Glutamatergic neuron (in vitro differentiated cells): Measurements from ENCODE around the gene WDFY4. TPM values are rescaled to one million over a fixed set of nuclear protein-coding genes. Genes with fewer than 3 reads are reported as not detected.

ENCODE experiments used
- DNase-seq: peaks from one replicate; pipeline ENCODE4 v3.0.0; 2022
- H3K27ac Mint-ChIP-seq: one replicate; pipeline ENCODE4 v1.8.0; 2020; ENCODE audit warnings: mild to moderate bottlenecking, mixed read lengths, inconsistent platforms; ENCODE audit not compliant: unreplicated experiment
- H3K27me3 Mint-ChIP-seq: one replicate; pipeline ENCODE4 v1.8.0; 2020; ENCODE audit warnings: mild to moderate bottlenecking, moderate library complexity, mixed read lengths, inconsistent platforms; ENCODE audit not compliant: unreplicated experiment
- H3K36me3 Mint-ChIP-seq: one replicate; pipeline ENCODE4 v1.8.0; 2020; ENCODE audit warnings: mild to moderate bottlenecking, mixed read lengths, inconsistent platforms; ENCODE audit not compliant: unreplicated experiment
- H3K4me1 Mint-ChIP-seq: one replicate; pipeline ENCODE4 v1.8.0; 2020; ENCODE audit warnings: mild to moderate bottlenecking, low read depth, mixed read lengths, inconsistent platforms; ENCODE audit not compliant: unreplicated experiment
- H3K4me3 Mint-ChIP-seq: one replicate; pipeline ENCODE4 v1.8.0; 2020; ENCODE audit warnings: mild to moderate bottlenecking, mixed read lengths, inconsistent platforms; ENCODE audit not compliant: unreplicated experiment
- H3K9me3 Mint-ChIP-seq: one replicate; pipeline ENCODE4 v1.8.0; 2020; ENCODE audit warnings: mild to moderate bottlenecking, moderate library complexity, mixed read lengths, inconsistent platforms; ENCODE audit not compliant: unreplicated experiment
- CTCF ChIP-seq: fragments of 200-600 bp; sonication (generic); IDR thresholded peaks from one replicate; pipeline ENCODE4 v1.5.0; 2021; ENCODE audit not compliant: partially characterized antibody, unreplicated experiment
- total RNA-seq: library from RNA; stranded (reverse); fragmentation: NEBNext Ultra II Directional; extraction: Animal tissue kit (Norgen Biotek cat#: 25700); gene quantifications from one replicate; pipeline ENCODE4 v1.2.1, GENCODE V29; 2021; ENCODE audit not compliant: unreplicated experiment

WDFY4 gene
- total RNA-seq, 1 donor from 2014 or later = not detected

GRCh38 chr10:48884179-48885045 is 199.7 kb downstream of the WDFY4 start:
- no peak for DNase-seq
- Mint-ChIP-seq H3K4me1 (no peaks in the 10 kb centered on the region), H3K4me3 (no peak overlapping the region), H3K27me3 (peaks cover 6% of the 10 kb centered on the region), H3K36me3 (peaks cover 8% of the 10 kb centered on the region), H3K9me3 (peaks cover 3% of the 10 kb centered on the region), H3K27ac (no peak overlapping the region)
- no peak for TF ChIP-seq CTCF

- Mint-ChIP-seq H3K27ac (no peak overlapping the region), H3K4me3 (no peak overlapping the region), H3K9me3 (peaks cover 3% of the 10 kb centered on the region), H3K4me1 (no peaks in the 10 kb centered on the region), H3K36me3 (peaks cover 8% of the 10 kb centered on the region), H3K27me3 (peaks cover 6% of the 10 kb centered on the region)
- TF ChIP-seq CTCF = peak; percentile 47
- DNase-seq = peak; percentile 60
Observed at GRCh38 chr10:48885376-48885775, 200.7 kb downstream of the WDFY4 start.

DNA sequence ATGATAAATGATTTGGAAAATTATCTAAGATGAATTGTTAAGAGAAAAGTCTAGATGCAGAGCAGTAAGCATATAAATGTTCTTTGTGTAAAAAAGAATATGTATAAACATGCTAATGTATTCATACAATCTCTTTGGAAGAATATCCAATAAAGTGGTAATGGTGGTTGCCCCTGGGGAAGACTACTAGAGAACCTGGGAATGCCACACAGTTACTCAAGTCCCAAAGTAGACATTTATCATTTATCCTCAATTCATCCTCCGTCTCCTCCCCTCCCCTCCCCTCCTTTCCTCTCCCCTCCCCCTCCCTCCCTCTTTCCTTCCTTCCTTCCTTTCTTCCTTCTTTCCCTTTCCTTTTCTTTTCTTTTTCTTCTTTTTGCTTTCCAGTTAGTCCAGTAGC is 203.3 kb downstream of the WDFY4 start:
- H3K9me3 Mint-ChIP-seq = no peaks in the 10 kb centered on the region
- TF ChIP-seq CTCF = no peak
- H3K27ac Mint-ChIP-seq = no peak overlapping the region
- H3K36me3 Mint-ChIP-seq = peaks cover under 1% of the 10 kb centered on the region
- peaks cover 3% of the 10 kb centered on the region for H3K27me3 Mint-ChIP-seq
- H3K4me3 Mint-ChIP-seq = no peak overlapping the region
- no peak for DNase-seq
- H3K4me1 Mint-ChIP-seq = peaks cover 4% of the 10 kb centered on the region

- no peak for DNase-seq
- no peaks in the 10 kb centered on the region for H3K36me3 Mint-ChIP-seq
- TF ChIP-seq CTCF = no peak
- H3K4me1 Mint-ChIP-seq = peaks cover 5% of the 10 kb centered on the region
- H3K9me3 Mint-ChIP-seq = no peaks in the 10 kb centered on the region
- H3K27ac Mint-ChIP-seq = no peak overlapping the region
- no peak overlapping the region for H3K4me3 Mint-ChIP-seq
- H3K27me3 Mint-ChIP-seq = peaks cover 6% of the 10 kb centered on the region
Observed at GRCh38 chr10:48890888-48891850, 206.5 kb downstream of the WDFY4 start.
